Measurements from ENCODE around the gene RBBP5. TPM values are rescaled to one million over a fixed set of nuclear protein-coding genes. Genes with fewer than 3 reads are reported as not detected.

The RBBP5 gene
- polyA plus RNA-seq, 3 donors: 4.9 to 10.2 (median 8.1) TPM

- Histone ChIP-seq H3K4me2 (replicated peaks; ENCODE audit: extremely low read depth, low read length, poor library complexity, severe bottlenecking) (no peak overlapping the region), H3K4me1 (ENCODE audit: control insufficient read depth in 1 of 2, insufficient read depth in 2 of 2, low read length in 2 of 2) (no peaks in the 10 kb centered on the region), H2AFZ (ENCODE audit: insufficient read depth, low read depth, low read length, poor library complexity, severe bottlenecking) (no peak overlapping the region), H3K27me3 (ENCODE audit: control insufficient read depth in 2 of 2, insufficient read depth in 2 of 2, low read length in 2 of 2) (no peaks in the 10 kb centered on the region), H3K79me2 (ENCODE audit: insufficient read depth, low read length) (no peaks in the 10 kb centered on the region), H4K20me1 (ENCODE audit: insufficient read depth, low read length) (no peaks in the 10 kb centered on the region), H3K27ac (ENCODE audit: low read depth in 1 of 2, low read length in 2 of 2) (no peak overlapping the region), H3K9ac (ENCODE audit: insufficient read depth, low read length, poor library complexity, severe bottlenecking) (no peak overlapping the region), H3K9me3 (replicated peaks in 1 of 2; ENCODE audit: control insufficient read depth in 1 of 2, insufficient read depth in 1 of 2, low read length in 2 of 2) (no peaks in the 10 kb centered on the region), H3K4me3 (replicated peaks in 1 of 3; ENCODE audit: low read depth in 2 of 3, low read length in 3 of 3) (no peak overlapping the region), H3K36me3 (replicated peaks in 1 of 2; ENCODE audit: control insufficient read depth in 1 of 2, insufficient read depth in 2 of 2, low read length in 2 of 2) (no peaks in the 10 kb centered on the region)
- Mint-ChIP-seq H3K27ac (no peak overlapping the region), H3K4me1 (no peaks in the 10 kb centered on the region), H3K36me3 (no peaks in the 10 kb centered on the region), H3K4me3 (no peak overlapping the region), H3K27me3 (ENCODE audit: low read depth in 3 of 3) (peaks cover 0 to 3% (median 0%) of the 10 kb centered on the region in 3 donors), H3K9me3 (no peaks in the 10 kb centered on the region)
- no peak for DNase-seq
- TF ChIP-seq CTCF (IDR thresholded peaks at IDR 0.05): no peak
- intact Hi-C loops (cut with micrococcal nuclease): no loop called here
- 92% methylated on average over 6 of the region's 6 CpGs for WGBS (ENCODE audit: insufficient coverage)
Observed at GRCh38 chr1:205067031-205067430, 54.7 kb downstream of the RBBP5 start.

GRCh38 chr1:205066141-205066818 lies 55.5 kb downstream of the RBBP5 start:
- Mint-ChIP-seq H3K36me3 (no peaks in the 10 kb centered on the region), H3K9me3 (no peaks in the 10 kb centered on the region), H3K27me3 (ENCODE audit: low read depth in 3 of 3) (peaks cover 0 to 3% (median 0%) of the 10 kb centered on the region in 3 donors), H3K4me3 (no peak overlapping the region), H3K4me1 (no peaks in the 10 kb centered on the region), H3K27ac (peak overlapping the region in 1 of 7 donors; percentile 28)
- Histone ChIP-seq H3K4me2 (replicated peaks; ENCODE audit: extremely low read depth, low read length, poor library complexity, severe bottlenecking) (no peak overlapping the region), H3K9ac (ENCODE audit: insufficient read depth, low read length, poor library complexity, severe bottlenecking) (no peak overlapping the region), H3K9me3 (replicated peaks in 1 of 2; ENCODE audit: control insufficient read depth in 1 of 2, insufficient read depth in 1 of 2, low read length in 2 of 2) (no peaks in the 10 kb centered on the region), H3K4me1 (ENCODE audit: control insufficient read depth in 1 of 2, insufficient read depth in 2 of 2, low read length in 2 of 2) (no peaks in the 10 kb centered on the region), H2AFZ (ENCODE audit: insufficient read depth, low read depth, low read length, poor library complexity, severe bottlenecking) (no peak overlapping the region), H3K27ac (ENCODE audit: low read depth in 1 of 2, low read length in 2 of 2) (no peak overlapping the region), H3K27me3 (ENCODE audit: control insufficient read depth in 2 of 2, insufficient read depth in 2 of 2, low read length in 2 of 2) (no peaks in the 10 kb centered on the region), H3K4me3 (replicated peaks in 1 of 3; ENCODE audit: low read depth in 2 of 3, low read length in 3 of 3) (no peak overlapping the region), H4K20me1 (ENCODE audit: insufficient read depth, low read length) (no peaks in the 10 kb centered on the region), H3K79me2 (ENCODE audit: insufficient read depth, low read length) (no peaks in the 10 kb centered on the region), H3K36me3 (replicated peaks in 1 of 2; ENCODE audit: control insufficient read depth in 1 of 2, insufficient read depth in 2 of 2, low read length in 2 of 2) (no peaks in the 10 kb centered on the region)
- WGBS (ENCODE audit: insufficient coverage): 85% methylated on average over 7 of the region's 13 CpGs
- no peak for DNase-seq
- intact Hi-C loops (cut with micrococcal nuclease): no loop called here
- no peak for TF ChIP-seq CTCF (IDR thresholded peaks at IDR 0.05)

Data from CD14-positive monocyte (primary cell).